ENCODE measurements around the gene SGMS2.

Gene SGMS2

GRCh38 chr4:107828315-107829090 is 3.8 kb downstream of the SGMS2 start:
- no peak for DNase-seq (ENCODE audit: low read depth)

GRCh38 chr4:107831140-107831539 is 6.4 kb downstream of the SGMS2 start:
- DNase-seq (ENCODE audit: low read depth) = no peak

- no peak for DNase-seq (ENCODE audit: low read depth)
Measured at GRCh38 chr4:107832275-107832807, 7.6 kb downstream of the SGMS2 start.

GRCh38 chr4:107834241-107834794 is 9.6 kb downstream of the SGMS2 start:
- DNase-seq (ENCODE audit: low read depth) = no peak

- DNase-seq (ENCODE audit: low read depth) = peak; percentile 13
Measured at GRCh38 chr4:107835406-107835805, 10.7 kb downstream of the SGMS2 start.

GRCh38 chr4:107837317-107837716 is 12.6 kb downstream of the SGMS2 start:
- no peak for DNase-seq (ENCODE audit: low read depth)

GRCh38 chr4:107837776-107838618 is 13.3 kb downstream of the SGMS2 start:
- peak; percentile 17 for DNase-seq (ENCODE audit: low read depth)

- DNase-seq (ENCODE audit: low read depth) = no peak
Measured at GRCh38 chr4:107838861-107839565, 14.3 kb downstream of the SGMS2 start.

GRCh38 chr4:107843391-107843790 is 18.7 kb downstream of the SGMS2 start:
- DNase-seq (ENCODE audit: low read depth) = no peak

GRCh38 chr4:107845681-107846080 is 20.9 kb downstream of the SGMS2 start:
- no peak for DNase-seq (ENCODE audit: low read depth)

GRCh38 chr4:107850438-107850837 is 25.7 kb downstream of the SGMS2 start:
- no peak for DNase-seq (ENCODE audit: low read depth)

GRCh38 chr4:107853444-107854355 is 29.0 kb downstream of the SGMS2 start:
- peak; percentile 44 for DNase-seq (ENCODE audit: low read depth)

GRCh38 chr4:107854356-107855022 is 29.8 kb downstream of the SGMS2 start:
- DNase-seq (ENCODE audit: low read depth) = peak; percentile 42

- no peak for DNase-seq (ENCODE audit: low read depth)
Measured at GRCh38 chr4:107855723-107856122, 31.0 kb downstream of the SGMS2 start.

GRCh38 chr4:107856901-107857300 is 32.2 kb downstream of the SGMS2 start:
- no peak for DNase-seq (ENCODE audit: low read depth)

GRCh38 chr4:107857741-107858140 is 33.0 kb downstream of the SGMS2 start:
- DNase-seq (ENCODE audit: low read depth) = no peak

- no peak for DNase-seq (ENCODE audit: low read depth)
Measured at GRCh38 chr4:107858158-107858742, 33.5 kb downstream of the SGMS2 start.

- DNase-seq (ENCODE audit: low read depth) = no peak
Measured at GRCh38 chr4:107862658-107863057, 37.9 kb downstream of the SGMS2 start.

GRCh38 chr4:107863416-107863815 is 38.7 kb downstream of the SGMS2 start:
- no peak for DNase-seq (ENCODE audit: low read depth)

GRCh38 chr4:107863850-107864371 is 39.2 kb downstream of the SGMS2 start:
- no peak for DNase-seq (ENCODE audit: low read depth)

Measured in GM04504 (cell line).